ENCODE data around the gene LAMA3. TPM values are rescaled to one million over a fixed set of nuclear protein-coding genes. Genes with fewer than 3 reads are reported as not detected.

The LAMA3 gene
- total and polyA plus RNA-seq, 2 experiments from 2014 or later = 3.9 to 4.9 TPM

GRCh38 chr18:23752363-23752762 lies 63.1 kb downstream of the LAMA3 start (continued):
- TF ChIP-seq, protein P1, sequence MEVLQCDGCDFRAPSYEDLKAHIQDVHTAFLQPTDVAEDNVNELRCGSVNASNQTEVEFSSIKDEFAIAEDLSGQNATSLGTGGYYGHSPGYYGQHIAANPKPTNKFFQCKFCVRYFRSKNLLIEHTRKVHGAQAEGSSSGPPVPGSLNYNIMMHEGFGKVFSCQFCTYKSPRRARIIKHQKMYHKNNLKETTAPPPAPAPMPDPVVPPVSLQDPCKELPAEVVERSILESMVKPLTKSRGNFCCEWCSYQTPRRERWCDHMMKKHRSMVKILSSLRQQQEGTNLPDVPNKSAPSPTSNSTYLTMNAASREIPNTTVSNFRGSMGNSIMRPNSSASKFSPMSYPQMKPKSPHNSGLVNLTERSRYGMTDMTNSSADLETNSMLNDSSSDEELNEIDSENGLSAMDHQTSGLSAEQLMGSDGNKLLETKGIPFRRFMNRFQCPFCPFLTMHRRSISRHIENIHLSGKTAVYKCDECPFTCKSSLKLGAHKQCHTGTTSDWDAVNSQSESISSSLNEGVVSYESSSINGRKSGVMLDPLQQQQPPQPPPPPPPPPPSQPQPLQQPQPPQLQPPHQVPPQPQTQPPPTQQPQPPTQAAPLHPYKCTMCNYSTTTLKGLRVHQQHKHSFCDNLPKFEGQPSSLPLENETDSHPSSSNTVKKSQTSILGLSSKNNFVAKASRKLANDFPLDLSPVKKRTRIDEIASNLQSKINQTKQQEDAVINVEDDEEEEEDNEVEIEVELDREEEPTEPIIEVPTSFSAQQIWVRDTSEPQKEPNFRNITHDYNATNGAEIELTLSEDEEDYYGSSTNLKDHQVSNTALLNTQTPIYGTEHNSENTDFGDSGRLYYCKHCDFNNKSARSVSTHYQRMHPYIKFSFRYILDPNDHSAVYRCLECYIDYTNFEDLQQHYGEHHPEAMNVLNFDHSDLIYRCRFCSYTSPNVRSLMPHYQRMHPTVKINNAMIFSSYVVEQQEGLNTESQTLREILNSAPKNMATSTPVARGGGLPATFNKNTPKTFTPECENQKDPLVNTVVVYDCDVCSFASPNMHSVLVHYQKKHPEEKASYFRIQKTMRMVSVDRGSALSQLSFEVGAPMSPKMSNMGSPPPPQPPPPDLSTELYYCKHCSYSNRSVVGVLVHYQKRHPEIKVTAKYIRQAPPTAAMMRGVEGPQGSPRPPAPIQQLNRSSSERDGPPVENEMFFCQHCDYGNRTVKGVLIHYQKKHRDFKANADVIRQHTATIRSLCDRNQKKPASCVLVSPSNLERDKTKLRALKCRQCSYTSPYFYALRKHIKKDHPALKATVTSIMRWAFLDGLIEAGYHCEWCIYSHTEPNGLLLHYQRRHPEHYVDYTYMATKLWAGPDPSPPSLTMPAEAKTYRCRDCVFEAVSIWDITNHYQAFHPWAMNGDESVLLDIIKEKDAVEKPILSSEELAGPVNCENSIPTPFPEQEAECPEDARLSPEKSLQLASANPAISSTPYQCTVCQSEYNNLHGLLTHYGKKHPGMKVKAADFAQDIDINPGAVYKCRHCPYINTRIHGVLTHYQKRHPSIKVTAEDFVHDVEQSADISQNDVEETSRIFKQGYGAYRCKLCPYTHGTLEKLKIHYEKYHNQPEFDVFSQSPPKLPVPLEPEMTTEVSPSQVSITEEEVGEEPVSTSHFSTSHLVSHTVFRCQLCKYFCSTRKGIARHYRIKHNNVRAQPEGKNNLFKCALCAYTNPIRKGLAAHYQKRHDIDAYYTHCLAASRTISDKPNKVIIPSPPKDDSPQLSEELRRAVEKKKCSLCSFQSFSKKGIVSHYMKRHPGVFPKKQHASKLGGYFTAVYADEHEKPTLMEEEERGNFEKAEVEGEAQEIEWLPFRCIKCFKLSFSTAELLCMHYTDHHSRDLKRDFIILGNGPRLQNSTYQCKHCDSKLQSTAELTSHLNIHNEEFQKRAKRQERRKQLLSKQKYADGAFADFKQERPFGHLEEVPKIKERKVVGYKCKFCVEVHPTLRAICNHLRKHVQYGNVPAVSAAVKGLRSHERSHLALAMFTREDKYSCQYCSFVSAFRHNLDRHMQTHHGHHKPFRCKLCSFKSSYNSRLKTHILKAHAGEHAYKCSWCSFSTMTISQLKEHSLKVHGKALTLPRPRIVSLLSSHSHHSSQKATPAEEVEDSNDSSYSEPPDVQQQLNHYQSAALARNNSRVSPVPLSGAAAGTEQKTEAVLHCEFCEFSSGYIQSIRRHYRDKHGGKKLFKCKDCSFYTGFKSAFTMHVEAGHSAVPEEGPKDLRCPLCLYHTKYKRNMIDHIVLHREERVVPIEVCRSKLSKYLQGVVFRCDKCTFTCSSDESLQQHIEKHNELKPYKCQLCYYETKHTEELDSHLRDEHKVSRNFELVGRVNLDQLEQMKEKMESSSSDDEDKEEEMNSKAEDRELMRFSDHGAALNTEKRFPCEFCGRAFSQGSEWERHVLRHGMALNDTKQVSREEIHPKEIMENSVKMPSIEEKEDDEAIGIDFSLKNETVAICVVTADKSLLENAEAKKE (CRISPR knock-in tag; IDR thresholded peaks at IDR 0.05) = no peak
- TF ChIP-seq, protein P2, sequence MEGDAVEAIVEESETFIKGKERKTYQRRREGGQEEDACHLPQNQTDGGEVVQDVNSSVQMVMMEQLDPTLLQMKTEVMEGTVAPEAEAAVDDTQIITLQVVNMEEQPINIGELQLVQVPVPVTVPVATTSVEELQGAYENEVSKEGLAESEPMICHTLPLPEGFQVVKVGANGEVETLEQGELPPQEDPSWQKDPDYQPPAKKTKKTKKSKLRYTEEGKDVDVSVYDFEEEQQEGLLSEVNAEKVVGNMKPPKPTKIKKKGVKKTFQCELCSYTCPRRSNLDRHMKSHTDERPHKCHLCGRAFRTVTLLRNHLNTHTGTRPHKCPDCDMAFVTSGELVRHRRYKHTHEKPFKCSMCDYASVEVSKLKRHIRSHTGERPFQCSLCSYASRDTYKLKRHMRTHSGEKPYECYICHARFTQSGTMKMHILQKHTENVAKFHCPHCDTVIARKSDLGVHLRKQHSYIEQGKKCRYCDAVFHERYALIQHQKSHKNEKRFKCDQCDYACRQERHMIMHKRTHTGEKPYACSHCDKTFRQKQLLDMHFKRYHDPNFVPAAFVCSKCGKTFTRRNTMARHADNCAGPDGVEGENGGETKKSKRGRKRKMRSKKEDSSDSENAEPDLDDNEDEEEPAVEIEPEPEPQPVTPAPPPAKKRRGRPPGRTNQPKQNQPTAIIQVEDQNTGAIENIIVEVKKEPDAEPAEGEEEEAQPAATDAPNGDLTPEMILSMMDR (conservative IDR thresholded peaks at IDR 0.05; ENCODE audit: low read depth in 2 of 2) = no peak

DNA sequence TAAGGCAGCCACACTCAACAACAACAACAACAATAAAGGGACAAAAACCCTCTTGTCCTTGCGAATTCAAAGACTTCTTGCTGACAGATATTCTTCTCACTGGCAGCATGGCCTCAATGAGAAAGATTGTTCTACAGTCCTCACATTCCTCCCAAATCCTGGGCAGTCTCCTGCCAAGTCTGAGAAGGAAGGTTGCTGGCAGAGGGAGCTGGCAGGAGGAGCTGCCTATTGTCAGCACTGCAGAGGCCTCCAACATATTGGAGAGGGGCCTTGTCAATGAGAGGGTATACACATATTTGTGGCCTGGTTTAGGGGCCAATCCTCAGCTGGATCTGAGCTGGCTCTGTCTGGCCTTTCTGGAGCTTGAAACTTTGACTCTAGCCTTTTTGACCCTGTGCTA lies 63.5 kb downstream of the LAMA3 start:
- H3K27ac ChIP-seq (ENCODE audit: low read depth) = no peak overlapping the region
- DNase-seq (ENCODE audit: low spot score) (no peak), ATAC-seq (peak; percentile 32; the same call in 1 of the 3 replicates)
- H3K27ac Mint-ChIP-seq = no peak overlapping the region
- H2AFZ ChIP-seq = no peak overlapping the region
- no peaks in the 10 kb centered on the region for H3K79me2 ChIP-seq (replicated peaks; ENCODE audit: insufficient read depth)
- no peak overlapping the region for H3K4me2 ChIP-seq
- no peak overlapping the region for H3K4me3 ChIP-seq
- H3K4me3 Mint-ChIP-seq = no peak overlapping the region
- no peaks in the 10 kb centered on the region for H3K4me1 ChIP-seq (ENCODE audit: insufficient read depth)
- H3K36me3 ChIP-seq (ENCODE audit: insufficient read depth) = no peaks in the 10 kb centered on the region
- no peaks in the 10 kb centered on the region for H3F3A ChIP-seq (replicated peaks; ENCODE audit: low read depth)
- no peaks in the 10 kb centered on the region for H3K27me3 ChIP-seq (ENCODE audit: insufficient read depth)
- H3K27me3 Mint-ChIP-seq (ENCODE audit: insufficient read depth, low read depth, poor library complexity) = peaks cover 3% of the 10 kb centered on the region
- peaks cover 6% of the 10 kb centered on the region; the same call in 2 of the 3 replicates for H3K4me1 Mint-ChIP-seq
- H3K9me2 ChIP-seq (ENCODE audit: insufficient read depth) = 0 out of 2 replicates have a peak, but pooled peaks cover 9% of the 10 kb centered on the region
- H3K9me3 Mint-ChIP-seq = no peaks in the 10 kb centered on the region
- H4K20me1 ChIP-seq (replicated peaks; ENCODE audit: insufficient read depth) = no peaks in the 10 kb centered on the region
- H3K36me3 Mint-ChIP-seq (ENCODE audit: low read depth) = no peaks in the 10 kb centered on the region
- TF ChIP-seq, protein P2 (conservative IDR thresholded peaks at IDR 0.05; ENCODE audit: low read depth in 2 of 2) = no peak
- TF ChIP-seq STAT1 (IDR thresholded peaks at IDR 0.05; ENCODE audit: unreplicated experiment) (no peak), REST (IDR thresholded peaks at IDR 0.05; ENCODE audit: unreplicated experiment) (no peak), POLR2AphosphoS5 (IDR thresholded peaks at IDR 0.05; ENCODE audit: low read depth) (no peak), NANOG (IDR thresholded peaks at IDR 0.05; ENCODE audit: borderline replicate concordance) (no peak), EZH2phosphoT487 (IDR thresholded peaks at IDR 0.05; ENCODE audit: unreplicated experiment) (no peak), ETS1 (IDR thresholded peaks at IDR 0.05) (no peak)
